MM.1S (cell line): ENCODE measurements around the gene PCDHGA8.

Experiments
- CTCF ChIP-seq: fragments of 300-600 bp; sonication (generic); IDR thresholded peaks from 2 replicates; pipeline ENCODE4 v1.5.1; 2016; ENCODE audit warnings: antibody characterized with exemption, low read length, mixed read lengths
- EZH2 ChIP-seq: fragments of 300-600 bp; sonication (generic); optimal IDR thresholded peaks from 2 replicates; pipeline ENCODE3; 2017; ENCODE audit warnings: low read depth, mild to moderate bottlenecking, antibody characterized with exemption, low read length, mixed read lengths
- EZH2phosphoT487 ChIP-seq: fragments of 300-600 bp; sonication (generic); IDR thresholded peaks from 2 replicates; pipeline ENCODE4 v1.6.1; 2018; ENCODE audit warnings: antibody characterized with exemption, low read length

GRCh38 chr5:141427783-141428426 lies 35.5 kb downstream of the PCDHGA8 start:
- no peak for TF ChIP-seq CTCF
- TF ChIP-seq EZH2phosphoT487 = no peak
- TF ChIP-seq EZH2 = no peak
